Stimulated activated naive CD8-positive, alpha-beta T cell treated with anti-CD3 and anti-CD28 coated beads, Interleukin-15, Interleukin-2, amounts not matched to agents 100 ng/mL and 50 ng/mL, for 24 hours (primary cell): ENCODE measurements around the gene TEDC2.

Experiments used
- H3K27ac Mint-ChIP-seq: one replicate; pipeline ENCODE4 v1.8.0; 2021; ENCODE audit warnings: mild to moderate bottlenecking, mixed read lengths
- H3K27me3 Mint-ChIP-seq: one replicate; pipeline ENCODE4 v1.8.0; 2021; ENCODE audit warnings: mixed read lengths
- H3K36me3 Mint-ChIP-seq: one replicate; pipeline ENCODE4 v1.8.0; 2021; ENCODE audit warnings: low read depth, mixed read lengths
- H3K4me1 Mint-ChIP-seq: one replicate; pipeline ENCODE4 v1.8.0; 2021; ENCODE audit warnings: low read depth, mixed read lengths
- H3K4me3 Mint-ChIP-seq: one replicate; pipeline ENCODE4 v1.8.0; 2021; ENCODE audit warnings: mild to moderate bottlenecking, mixed read lengths
- H3K9me3 Mint-ChIP-seq: one replicate; pipeline ENCODE4 v1.8.0; 2021; ENCODE audit warnings: mixed read lengths

Gene TEDC2

GRCh38 chr16:2467528-2468232 is 7.8 kb downstream of the TEDC2 start:
- Mint-ChIP-seq H3K27me3 (peaks cover 18% of the 10 kb centered on the region), H3K27ac (no peak overlapping the region), H3K4me1 (peaks cover 17% of the 10 kb centered on the region), H3K4me3 (no peak overlapping the region), H3K36me3 (no peaks in the 10 kb centered on the region), H3K9me3 (no peaks in the 10 kb centered on the region)

- Mint-ChIP-seq H3K27ac (no peak overlapping the region), H3K4me3 (peak overlapping the region; percentile 32), H3K36me3 (no peaks in the 10 kb centered on the region), H3K27me3 (peaks cover 24% of the 10 kb centered on the region), H3K9me3 (no peaks in the 10 kb centered on the region), H3K4me1 (peaks cover 22% of the 10 kb centered on the region)
Observed at GRCh38 chr16:2468233-2468724, 8.4 kb downstream of the TEDC2 start.

GRCh38 chr16:2468725-2469398 is 9.0 kb downstream of the TEDC2 start:
- no peaks in the 10 kb centered on the region for H3K36me3 Mint-ChIP-seq
- no peak overlapping the region for H3K4me3 Mint-ChIP-seq
- peaks cover 26% of the 10 kb centered on the region for H3K27me3 Mint-ChIP-seq
- H3K9me3 Mint-ChIP-seq = no peaks in the 10 kb centered on the region
- H3K4me1 Mint-ChIP-seq = peaks cover 24% of the 10 kb centered on the region
- H3K27ac Mint-ChIP-seq = no peak overlapping the region

- no peak overlapping the region for H3K27ac Mint-ChIP-seq
- peaks cover 26% of the 10 kb centered on the region for H3K27me3 Mint-ChIP-seq
- H3K9me3 Mint-ChIP-seq = no peaks in the 10 kb centered on the region
- H3K4me1 Mint-ChIP-seq = peaks cover 24% of the 10 kb centered on the region
- H3K36me3 Mint-ChIP-seq = no peaks in the 10 kb centered on the region
- H3K4me3 Mint-ChIP-seq = peak overlapping the region; percentile 48
Observed at GRCh38 chr16:2469399-2470233, 9.7 kb downstream of the TEDC2 start.

GRCh38 chr16:2470234-2470601 is 10.3 kb downstream of the TEDC2 start:
- Mint-ChIP-seq H3K9me3 (no peaks in the 10 kb centered on the region), H3K4me1 (peaks cover 24% of the 10 kb centered on the region), H3K27me3 (peaks cover 26% of the 10 kb centered on the region), H3K36me3 (no peaks in the 10 kb centered on the region), H3K4me3 (no peak overlapping the region), H3K27ac (no peak overlapping the region)

- H3K4me3 Mint-ChIP-seq = no peak overlapping the region
- H3K27me3 Mint-ChIP-seq = peaks cover 26% of the 10 kb centered on the region
- no peak overlapping the region for H3K27ac Mint-ChIP-seq
- no peaks in the 10 kb centered on the region for H3K9me3 Mint-ChIP-seq
- H3K36me3 Mint-ChIP-seq = no peaks in the 10 kb centered on the region
- peaks cover 24% of the 10 kb centered on the region for H3K4me1 Mint-ChIP-seq
Observed at GRCh38 chr16:2470603-2471015, 10.7 kb downstream of the TEDC2 start.

- H3K4me1 Mint-ChIP-seq = peaks cover 29% of the 10 kb centered on the region
- no peaks in the 10 kb centered on the region for H3K9me3 Mint-ChIP-seq
- H3K4me3 Mint-ChIP-seq = peak within 1 kb of the TSS; percentile 26
- no peaks in the 10 kb centered on the region for H3K36me3 Mint-ChIP-seq
- H3K27ac Mint-ChIP-seq = no peak within 1 kb of the TSS
- peaks cover 26% of the 10 kb centered on the region for H3K27me3 Mint-ChIP-seq
Observed at GRCh38 chr16:2471016-2471652, 11.2 kb downstream of the TEDC2 start, which contains the start of gene NTN3. TSS of gene NTN3 (plus strand) at chr16:2471297. CDS start at chr16:2471702, 405 bp downstream.

- H3K9me3 Mint-ChIP-seq = no peaks in the 10 kb centered on the region
- H3K27me3 Mint-ChIP-seq = peaks cover 26% of the 10 kb centered on the region
- no peak overlapping the region for H3K27ac Mint-ChIP-seq
- peak overlapping the region; percentile 26 for H3K4me3 Mint-ChIP-seq
- peaks cover 30% of the 10 kb centered on the region for H3K4me1 Mint-ChIP-seq
- H3K36me3 Mint-ChIP-seq = no peaks in the 10 kb centered on the region
Observed at GRCh38 chr16:2471653-2472487, 12.0 kb downstream of the TEDC2 start.

GRCh38 chr16:2472488-2472864 is 12.6 kb downstream of the TEDC2 start:
- no peak overlapping the region for H3K27ac Mint-ChIP-seq
- H3K4me3 Mint-ChIP-seq = no peak overlapping the region
- no peaks in the 10 kb centered on the region for H3K9me3 Mint-ChIP-seq
- H3K4me1 Mint-ChIP-seq = peaks cover 25% of the 10 kb centered on the region
- peaks cover 26% of the 10 kb centered on the region for H3K27me3 Mint-ChIP-seq
- H3K36me3 Mint-ChIP-seq = no peaks in the 10 kb centered on the region

GRCh38 chr16:2472885-2473445 is 13.1 kb downstream of the TEDC2 start:
- Mint-ChIP-seq H3K4me1 (peaks cover 25% of the 10 kb centered on the region), H3K27me3 (peaks cover 26% of the 10 kb centered on the region), H3K36me3 (no peaks in the 10 kb centered on the region), H3K27ac (peak overlapping the region; percentile 71), H3K4me3 (peak overlapping the region; percentile 64), H3K9me3 (no peaks in the 10 kb centered on the region)

- H3K27me3 Mint-ChIP-seq = peaks cover 22% of the 10 kb centered on the region
- H3K36me3 Mint-ChIP-seq = no peaks in the 10 kb centered on the region
- no peaks in the 10 kb centered on the region for H3K9me3 Mint-ChIP-seq
- peak overlapping the region; percentile 36 for H3K27ac Mint-ChIP-seq
- peak overlapping the region; percentile 64 for H3K4me3 Mint-ChIP-seq
- peaks cover 21% of the 10 kb centered on the region for H3K4me1 Mint-ChIP-seq
Observed at GRCh38 chr16:2473446-2473926, 13.6 kb downstream of the TEDC2 start.

GRCh38 chr16:2473999-2474876 is 14.3 kb downstream of the TEDC2 start:
- H3K27me3 Mint-ChIP-seq = peaks cover 20% of the 10 kb centered on the region
- peaks cover 19% of the 10 kb centered on the region for H3K4me1 Mint-ChIP-seq
- H3K9me3 Mint-ChIP-seq = no peaks in the 10 kb centered on the region
- no peaks in the 10 kb centered on the region for H3K36me3 Mint-ChIP-seq
- peak overlapping the region; percentile 79 for H3K4me3 Mint-ChIP-seq
- H3K27ac Mint-ChIP-seq = no peak overlapping the region
